Measurements from ENCODE around the gene CAMK4. TPM values are rescaled to one million over a fixed set of nuclear protein-coding genes. Genes with fewer than 3 reads are reported as not detected.

Gene CAMK4
- polyA plus RNA-seq, 2 donors = 0.39 to 0.53 TPM

- Histone ChIP-seq H3K36me3 (ENCODE audit: control insufficient read depth in 2 of 2, insufficient read depth in 2 of 2, low read length in 1 of 2) (no peaks in the 10 kb centered on the region), H3K4me3 (ENCODE audit: low read depth in 1 of 2, low read length in 2 of 2) (no peak overlapping the region), H3K4me1 (ENCODE audit: control insufficient read depth in 2 of 2, insufficient read depth in 2 of 2, low read length in 1 of 2) (no peaks in the 10 kb centered on the region), H3K9me3 (ENCODE audit: control insufficient read depth in 2 of 2, insufficient read depth in 1 of 2, low read depth in 1 of 2, low read length in 1 of 2) (no peaks in the 10 kb centered on the region), H3K27me3 (ENCODE audit: control insufficient read depth in 1 of 2, insufficient read depth in 2 of 2, low read length in 2 of 2) (no peaks in the 10 kb centered on the region), H3K27ac (ENCODE audit: low read depth in 2 of 2, low read length in 1 of 2) (no peak overlapping the region)
- 64 to 70% methylated on average over 1 of the region's 1 CpG for WGBS, 2 donors
Observed at GRCh38 chr5:111537141-111538024, 313.2 kb downstream of the CAMK4 start.

Other genes starting within 250 kb of the CAMK4 start
- gene TSLP, start 152.7 kb upstream of the CAMK4 start, polyA plus RNA-seq = 1 to 10 TPM; 3.0 to 5.2 TPM
- gene WDR36, start 132.0 kb upstream of the CAMK4 start, polyA plus RNA-seq = 1 to 10 TPM; 6.1 to 6.5 TPM